HG03064 (cell line): ENCODE data around the gene TMEM163.
"Not testable (repeated sequence)": the region's sequence is repeated elsewhere in the genome, so short reads cannot be mapped to it uniquely, and the experiment has no call there.

ENCODE experiments used
- ATAC-seq: cut with Tn5 transposase; IDR thresholded peaks from one replicate; pipeline ENCODE4 v1.9.1; 2021; ENCODE audit warnings: low read depth; ENCODE audit not compliant: unreplicated experiment

Gene TMEM163

DNA sequence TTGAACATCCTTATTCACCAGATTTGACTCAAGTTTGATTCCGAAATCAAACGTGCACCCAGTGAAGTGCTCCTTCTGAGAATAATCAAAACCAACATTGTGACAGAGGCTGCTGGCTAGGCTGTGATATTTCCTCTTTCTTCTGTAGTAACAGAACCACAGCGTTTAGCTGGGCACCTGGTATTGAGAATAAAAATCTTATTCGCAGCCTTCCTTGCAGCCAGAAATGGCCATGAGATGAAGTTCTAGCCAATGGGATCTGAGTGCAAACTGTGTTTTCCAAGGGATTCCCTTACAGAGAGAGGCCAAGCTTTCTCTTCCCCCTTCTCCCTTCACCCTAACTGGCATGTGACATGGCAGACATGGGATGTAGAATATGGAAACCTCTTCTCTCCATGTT, 51.7 kb downstream of the TMEM163 start:
- ATAC-seq, result no peak

- ATAC-seq, result no peak
Measured at GRCh38 chr2:134665727-134666506, 52.9 kb downstream of the TMEM163 start.

GRCh38 chr2:134663451-134664450, 55.0 kb downstream of the TMEM163 start:
- no peak for ATAC-seq

GRCh38 chr2:134662751-134663150, 56.0 kb downstream of the TMEM163 start:
- ATAC-seq, result no peak

DNA sequence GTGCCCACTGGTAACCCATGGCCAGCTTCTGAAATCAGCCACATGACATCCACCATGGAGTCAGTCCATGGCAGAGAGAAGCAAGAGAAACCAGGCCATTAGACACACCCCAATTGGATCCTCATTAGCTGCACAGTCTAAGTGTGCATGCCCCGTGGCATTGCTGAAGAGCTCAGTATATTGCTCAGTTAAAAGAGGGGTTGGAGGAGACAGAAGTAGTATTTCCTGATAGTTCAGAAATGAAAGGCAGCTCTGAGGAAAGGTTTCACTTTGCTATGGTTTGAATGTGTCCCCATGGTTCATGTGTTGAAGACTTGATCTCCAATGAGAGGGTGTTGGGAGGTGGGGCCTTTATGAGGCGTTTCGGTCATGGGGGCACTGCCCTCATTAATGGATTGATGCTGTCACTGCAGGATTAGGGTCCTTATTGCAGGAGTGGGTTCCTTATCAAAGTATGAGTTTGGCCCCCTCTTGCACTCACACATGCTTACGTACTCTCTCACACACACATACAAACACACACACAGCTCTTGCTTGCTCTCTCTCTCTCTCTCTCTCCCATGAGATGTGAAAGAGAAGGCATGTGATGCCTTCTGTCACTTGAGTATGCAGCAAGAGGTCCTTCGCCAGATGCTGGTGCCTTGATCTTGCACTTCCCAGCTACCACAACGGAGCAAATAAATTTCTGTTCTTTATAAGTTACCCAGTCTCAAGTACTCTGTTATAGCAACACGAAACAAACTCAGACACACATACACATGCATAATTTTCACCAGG, 58.0 kb downstream of the TMEM163 start:
- no peak for ATAC-seq

DNA sequence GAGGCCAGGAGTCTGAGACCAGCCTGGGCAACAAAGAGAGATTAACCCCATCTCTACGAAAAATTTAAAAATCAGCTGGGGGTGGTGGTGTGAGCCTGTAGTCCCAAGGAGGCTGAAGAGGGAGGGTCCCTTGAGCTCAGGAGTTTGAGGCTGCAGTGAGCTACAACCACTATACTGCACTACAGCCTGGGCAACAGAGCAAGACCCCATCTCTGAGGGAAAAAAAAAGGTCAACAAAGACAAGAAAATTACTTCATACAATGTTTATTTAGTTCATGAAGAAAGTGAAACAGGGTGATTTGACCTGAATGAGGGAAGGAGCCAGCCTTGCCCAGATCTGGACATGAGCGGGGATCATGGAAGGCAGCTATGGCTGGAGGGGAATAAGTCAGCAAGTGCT, 59.1 kb downstream of the TMEM163 start:
- ATAC-seq, result no peak

DNA sequence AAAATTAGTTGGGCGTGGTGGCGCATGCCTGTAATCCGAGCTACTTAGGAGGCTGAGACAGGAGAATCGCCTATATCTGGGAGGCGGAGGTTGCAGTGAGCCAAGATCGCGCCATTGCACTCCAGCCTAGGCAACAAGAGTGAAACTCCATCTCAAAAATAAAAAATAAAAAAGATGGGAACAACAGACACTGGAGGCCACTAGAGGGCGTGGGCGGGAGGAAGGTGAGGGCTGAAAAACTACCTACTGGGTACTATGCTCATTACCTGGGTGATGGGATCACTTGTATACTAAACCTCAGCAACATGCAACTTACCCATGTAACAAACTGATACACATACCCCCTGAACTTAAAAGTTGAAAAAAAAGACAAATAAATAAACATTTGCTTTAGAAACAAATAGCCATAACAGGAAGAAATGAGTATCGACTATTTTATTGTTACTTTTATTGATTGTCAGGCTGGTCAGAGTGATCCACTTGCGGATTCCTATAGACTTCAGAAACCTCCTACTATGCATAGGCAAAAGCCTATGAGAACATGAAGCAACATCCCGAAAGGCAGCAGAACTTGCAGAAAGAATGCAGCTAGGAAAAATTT, 61.0 kb downstream of the TMEM163 start:
- ATAC-seq, result no peak

DNA sequence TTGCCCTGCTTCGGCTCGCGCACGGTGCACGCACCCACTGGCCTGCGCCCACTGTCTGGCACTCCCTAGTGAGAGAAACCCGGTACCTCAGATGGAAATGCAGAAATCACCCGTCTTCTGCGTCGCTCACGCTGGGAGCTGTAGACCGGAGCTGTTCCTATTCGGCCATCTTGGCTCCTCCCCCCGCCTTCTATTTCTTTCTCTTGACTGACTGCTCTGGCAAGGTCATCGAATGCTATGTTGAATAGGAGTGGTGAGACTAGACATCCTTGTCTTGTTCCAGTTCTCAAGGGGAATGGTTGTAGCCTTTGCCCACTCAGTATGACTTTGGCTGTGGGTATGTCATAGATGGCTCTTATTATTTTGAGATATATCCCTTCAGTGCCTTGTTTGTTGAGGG, 62.4 kb downstream of the TMEM163 start:
- ATAC-seq, result not testable (repeated sequence)

DNA sequence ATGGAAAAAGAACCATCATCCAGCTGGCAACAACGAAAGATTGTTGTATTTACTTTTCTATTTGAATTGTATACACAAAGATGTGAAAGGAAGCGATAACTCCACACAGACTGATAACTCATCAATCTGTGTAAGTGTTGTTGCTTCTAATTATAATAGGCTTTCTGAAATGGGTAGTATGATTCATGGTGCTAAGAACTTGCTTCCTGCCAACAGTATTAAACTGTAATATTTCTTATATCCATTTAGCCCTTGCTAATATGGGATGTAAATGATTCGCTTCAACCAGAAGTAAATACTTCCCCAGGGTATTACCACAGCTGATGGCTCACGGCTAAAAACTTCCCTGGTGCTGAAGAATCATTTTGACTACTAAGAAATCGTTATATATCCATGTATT, 70.2 kb downstream of the TMEM163 start:
- no peak for ATAC-seq

- no peak for ATAC-seq
Measured at GRCh38 chr2:134647607-134648256, 71.1 kb downstream of the TMEM163 start.

- no peak for ATAC-seq
Measured at GRCh38 chr2:134642938-134643337, 75.9 kb downstream of the TMEM163 start.

GRCh38 chr2:134640494-134640893, 78.3 kb downstream of the TMEM163 start:
- ATAC-seq, result no peak

GRCh38 chr2:134639265-134639664, 79.5 kb downstream of the TMEM163 start:
- ATAC-seq, result no peak

- no peak for ATAC-seq
Measured at GRCh38 chr2:134636714-134637113, 82.1 kb downstream of the TMEM163 start.

GRCh38 chr2:134634054-134634753, 84.6 kb downstream of the TMEM163 start:
- ATAC-seq, result no peak

GRCh38 chr2:134630504-134631159, 88.2 kb downstream of the TMEM163 start:
- ATAC-seq, result no peak

DNA sequence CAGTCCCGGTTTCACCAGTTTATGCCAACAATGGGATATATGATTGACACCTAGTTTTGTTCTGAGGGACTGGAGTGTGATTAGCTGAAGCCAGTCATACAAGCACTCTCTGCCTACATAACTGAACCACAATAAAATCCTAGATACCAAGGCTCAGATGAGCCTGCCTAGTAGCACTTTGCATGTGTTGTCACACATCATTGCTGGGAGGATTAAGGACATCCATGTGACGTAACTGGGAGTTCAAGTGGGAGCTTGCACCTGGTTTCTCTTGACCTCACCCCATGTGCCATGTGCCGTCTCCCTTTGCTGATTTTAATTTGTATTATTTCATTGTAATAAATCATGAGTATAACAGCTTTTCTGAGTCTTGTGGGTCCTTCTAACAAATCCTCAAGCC, 90.3 kb downstream of the TMEM163 start:
- no peak for ATAC-seq

DNA sequence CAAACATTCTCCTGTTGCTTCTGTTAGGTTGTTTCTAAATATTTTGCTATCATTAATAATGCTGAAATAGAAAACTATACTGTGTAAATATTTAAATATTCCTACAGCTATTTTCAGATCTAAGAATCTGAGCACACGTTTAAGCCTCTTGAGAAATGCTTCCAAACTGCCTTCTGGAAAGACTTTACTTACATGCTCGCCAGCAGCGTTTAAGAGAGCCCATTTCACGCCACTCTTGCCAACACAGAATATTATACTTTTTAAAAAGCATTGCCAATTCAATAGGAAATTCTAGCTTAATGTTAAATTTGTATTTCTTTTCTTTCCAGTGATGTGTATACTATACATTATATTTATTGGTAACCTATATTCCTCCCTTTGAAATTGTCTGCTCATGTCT, 92.0 kb downstream of the TMEM163 start:
- no peak for ATAC-seq

DNA sequence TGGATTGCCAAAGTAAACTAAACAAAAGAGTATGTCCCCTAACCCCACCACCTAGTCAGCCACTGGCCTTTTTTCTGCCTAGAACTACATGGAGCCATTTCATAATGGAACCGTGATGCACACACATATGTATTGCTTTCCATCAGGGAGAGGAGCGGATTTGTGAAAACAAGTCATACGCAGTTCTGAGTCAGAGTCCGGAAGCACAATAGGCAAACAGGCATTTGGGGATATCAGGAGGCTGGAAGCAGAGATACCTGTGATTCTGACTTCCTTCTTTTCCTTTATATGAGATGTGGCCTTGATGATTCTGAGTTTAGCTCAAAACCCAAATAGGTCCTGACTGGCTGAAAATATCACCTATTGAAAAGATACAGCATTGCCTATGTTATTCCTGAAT, 93.5 kb downstream of the TMEM163 start:
- ATAC-seq, result no peak
